PC-3 (cell line): Measurements from ENCODE around the gene MBNL3.

Experiments used
- CTCF ChIP-seq: fragments of 300-600 bp; sonication (generic); conservative IDR thresholded peaks from 2 replicates; pipeline ENCODE4 v1.5.1; 2017; ENCODE audit warnings: antibody characterized with exemption, low read depth, mild to moderate bottlenecking, low read length
- EZH2 ChIP-seq: fragments of 300-600 bp; sonication (generic); IDR thresholded peaks from one replicate; pipeline ENCODE4 v1.6.1; 2017; ENCODE audit warnings: antibody characterized with exemption, mild to moderate bottlenecking, low read length; ENCODE audit not compliant: unreplicated experiment
- EZH2phosphoT487 ChIP-seq: fragments of 300-600 bp; sonication (generic); IDR thresholded peaks from 2 replicates; pipeline ENCODE4 v1.6.1; 2018; ENCODE audit warnings: mild to moderate bottlenecking, antibody characterized with exemption, low read length, borderline replicate concordance

DNA sequence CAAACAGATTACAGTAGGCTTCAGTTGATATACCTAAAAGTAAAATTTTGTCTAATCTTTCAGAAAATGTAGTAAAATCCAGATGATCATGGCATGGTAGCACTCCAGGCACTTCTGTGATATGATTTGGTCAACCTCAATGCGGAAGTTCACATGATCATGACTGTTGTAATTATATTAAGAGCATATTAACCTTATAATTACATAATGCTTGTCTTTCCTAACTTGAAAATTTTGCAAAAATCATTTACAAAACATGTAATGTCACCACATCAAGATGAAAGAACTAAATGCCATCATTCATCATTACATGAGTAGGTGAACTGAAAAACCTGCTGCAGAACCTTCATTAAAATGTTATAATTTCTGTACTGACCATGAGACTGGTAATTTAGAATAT, 88.1 kb downstream of the MBNL3 start:
- TF ChIP-seq CTCF (no peak), EZH2 (no peak), EZH2phosphoT487 (no peak)
